ENCODE results near the gene MOCS3. TPM values are rescaled to one million over a fixed set of nuclear protein-coding genes. Genes with fewer than 3 reads are reported as not detected.

The MOCS3 gene
- total and polyA plus RNA-seq, 2 of the 13 experiments (the other 11 are each of a cell fraction or from before 2014, with no cell fraction given): 3.7 to 8.4 TPM

GRCh38 chr20:50957798-50958614, 612 bp upstream of the MOCS3 start, which contains the start of gene DPM1 (continued):
- TF ChIP-seq ZNF142 (CRISPR knock-in tag; IDR thresholded peaks at IDR 0.05) (peak; percentile 75), ZBTB43 (CRISPR knock-in tag; conservative IDR thresholded peaks at IDR 0.05) (no peak), NFE2 (CRISPR knock-in tag; IDR thresholded peaks at IDR 0.05) (no peak), ZNF383 (CRISPR knock-in tag; IDR thresholded peaks at IDR 0.05; ENCODE audit: borderline replicate concordance) (no peak; the same call in 1 of the 2 replicates), ZKSCAN5 (CRISPR knock-in tag; IDR thresholded peaks at IDR 0.05) (no peak), KLF13 (CRISPR knock-in tag; IDR thresholded peaks at IDR 0.05) (peak; percentile 39; the same call in 1 of the 2 replicates), MLLT10 (CRISPR knock-in tag; IDR thresholded peaks at IDR 0.05) (no peak), ZNF597 (CRISPR knock-in tag; IDR thresholded peaks at IDR 0.05) (no peak; the same call in 1 of the 2 replicates), SKI (IDR thresholded peaks at IDR 0.05; ENCODE audit: partially characterized antibody) (peak; percentile 46), PHF20 (CRISPR knock-in tag; IDR thresholded peaks at IDR 0.05) (peak; percentile 97), ZNF616 (CRISPR knock-in tag; IDR thresholded peaks at IDR 0.05; ENCODE audit: low read depth) (peak; percentile 72; the same call in 1 of the 2 replicates), ZNF205 (CRISPR knock-in tag; IDR thresholded peaks at IDR 0.05) (peak; percentile 74; the same call in 1 of the 2 replicates), ZNF558 (CRISPR knock-in tag; IDR thresholded peaks at IDR 0.05; ENCODE audit: borderline replicate concordance) (peak; percentile 91; the same call in 1 of the 2 replicates), ZNF362 (CRISPR knock-in tag; IDR thresholded peaks at IDR 0.05; ENCODE audit: borderline replicate concordance) (no peak), ZNF780A (CRISPR knock-in tag; IDR thresholded peaks at IDR 0.05) (peak; percentile 10; the same call in 1 of the 2 replicates), TOE1 (CRISPR knock-in tag; IDR thresholded peaks at IDR 0.05) (0 out of 2 replicates have a peak, but pooled peaks have one; percentile 22), SATB2 (CRISPR knock-in tag; IDR thresholded peaks at IDR 0.05) (peak; percentile 89; the same call in 1 of the 2 replicates), ZNF891 (CRISPR knock-in tag; IDR thresholded peaks at IDR 0.05) (0 out of 2 replicates have a peak, but pooled peaks have one; percentile 23), ZNF121 (CRISPR knock-in tag; IDR thresholded peaks at IDR 0.05) (no peak), FOXA1 (IDR thresholded peaks at IDR 0.05) (no peak), FOXA1 (CRISPR knock-in tag; IDR thresholded peaks at IDR 0.05) (0 out of 2 replicates have a peak, but pooled peaks have one; percentile 14)

Measured in HepG2 (cell line).